ENCODE measurements around the gene XPO1. TPM values are rescaled to one million over a fixed set of nuclear protein-coding genes. Genes with fewer than 3 reads are reported as not detected.

XPO1 gene
- total RNA-seq, 1 donor from 2014 or later = 134 TPM

- DNase-seq (ENCODE audit: low spot score) = no peak
Measured at GRCh38 chr2:61434314-61434713, 103.8 kb downstream of the XPO1 start.

DNA sequence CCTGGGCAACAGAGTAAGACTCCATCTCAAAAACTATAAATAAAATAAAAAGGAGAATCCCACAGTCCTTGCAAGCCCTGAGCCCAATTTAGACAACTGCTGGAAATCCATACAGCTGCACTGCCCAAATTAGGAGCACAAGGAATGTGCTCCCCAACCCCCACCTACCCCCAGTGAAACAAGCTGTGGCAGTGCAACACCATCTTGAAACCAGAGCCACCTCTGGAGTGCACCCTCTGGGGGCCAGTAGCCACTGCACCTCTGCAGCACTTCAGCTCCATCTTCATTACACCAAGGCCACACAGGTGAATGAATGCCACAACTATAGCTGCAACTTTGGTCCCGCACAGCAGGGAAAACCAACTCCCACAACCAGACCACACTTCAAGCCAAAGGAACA is 104.5 kb downstream of the XPO1 start:
- DNase-seq (ENCODE audit: low spot score) = no peak

- no peak for DNase-seq (ENCODE audit: low spot score)
Measured at GRCh38 chr2:61432990-61433389, 105.2 kb downstream of the XPO1 start.

DNA sequence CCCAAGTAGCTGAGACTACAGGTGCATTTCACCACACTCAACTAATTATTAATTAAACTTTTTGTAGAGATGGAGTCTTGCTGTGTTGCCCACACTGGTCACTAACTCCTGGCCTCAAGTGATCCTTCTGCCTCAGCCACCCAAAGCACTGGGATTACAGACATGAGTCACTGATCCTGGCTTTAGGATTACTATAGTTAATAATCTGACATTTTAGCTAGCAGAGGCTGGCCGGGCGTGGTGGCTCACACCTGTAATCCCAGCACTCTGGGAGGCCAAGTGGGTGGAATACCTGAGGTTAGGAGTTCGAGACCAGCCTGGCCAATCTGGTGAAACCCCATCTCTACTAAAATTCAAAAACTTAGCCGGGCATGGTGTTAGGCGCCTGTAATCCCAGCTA is 106.8 kb downstream of the XPO1 start:
- DNase-seq (ENCODE audit: low spot score) = no peak

Other genes starting within 250 kb of the XPO1 start
- gene USP34, start 67.3 kb downstream of the XPO1 start, total RNA-seq = 88.2 TPM